Subcutaneous abdominal adipose tissue (tissue), 5 donors: ENCODE data around the gene ARHGAP15.

Source experiments
- H3K27ac ChIP-seq: one replicate; pipeline ENCODE4 v1.7.0; 2013; ENCODE audit warnings: low read depth, mild to moderate bottlenecking, inconsistent platforms, low read length, moderate library complexity
- H3K27me3 ChIP-seq, 5 donors: one replicate each; pipeline ENCODE4 v1.7.0; 2013; ENCODE audit warnings: low read length in 5 of 5, inconsistent platforms in 1 of 5; ENCODE audit not compliant: control insufficient read depth in 5 of 5, insufficient read depth in 4 of 5
- H3K36me3 ChIP-seq, 5 donors: one replicate each; pipeline ENCODE4 v1.7.0; 2013; ENCODE audit warnings: low read length in 5 of 5; ENCODE audit not compliant: control insufficient read depth in 5 of 5, insufficient read depth in 5 of 5
- H3K4me1 ChIP-seq, 5 donors: one replicate each; pipeline ENCODE4 v1.7.0; 2013; ENCODE audit warnings: low read length in 5 of 5, mild to moderate bottlenecking in 3 of 5, moderate library complexity in 1 of 5; ENCODE audit not compliant: control insufficient read depth in 5 of 5, insufficient read depth in 5 of 5
- H3K4me3 ChIP-seq, 5 donors: one replicate each; pipeline ENCODE4 v1.7.0; 2013; ENCODE audit warnings: low read length in 5 of 5, low read depth in 1 of 5
- H3K9ac ChIP-seq, 5 donors: one replicate each; pipeline ENCODE4 v1.7.0; 2013; ENCODE audit warnings: low read length in 5 of 5, mild to moderate bottlenecking in 4 of 5, moderate library complexity in 3 of 5
- H3K9me3 ChIP-seq, 5 donors: one replicate each; pipeline ENCODE4 v1.7.0; 2013; ENCODE audit warnings: low read length in 5 of 5; ENCODE audit not compliant: control insufficient read depth in 5 of 5
- donor health status: healthy.
- donor health status: healthy.
- donor health status: healthy.
- donor health status: healthy.
- donor health status: healthy.

The ARHGAP15 gene

GRCh38 chr2:143524119-143524553, 394.9 kb downstream of the ARHGAP15 start:
- Histone ChIP-seq H3K4me3 (peak overlapping the region in 1 of 5 donors; percentile 31), H3K9me3 (no peaks in the 10 kb centered on the region), H3K4me1 (peaks cover 0 to 33% (median 26%) of the 10 kb centered on the region in 5 donors), H3K27me3 (no peaks in the 10 kb centered on the region), H3K27ac (peak overlapping the region; percentile 12), H3K36me3 (no peaks in the 10 kb centered on the region), H3K9ac (peak overlapping the region in 1 of 5 donors; percentile 48)

GRCh38 chr2:143524559-143525401, 395.6 kb downstream of the ARHGAP15 start:
- Histone ChIP-seq H3K4me1 (peaks cover 0 to 33% (median 26%) of the 10 kb centered on the region in 5 donors), H3K4me3 (no peak overlapping the region), H3K27me3 (no peaks in the 10 kb centered on the region), H3K36me3 (no peaks in the 10 kb centered on the region), H3K27ac (peak overlapping the region; percentile 12), H3K9ac (no peak overlapping the region), H3K9me3 (no peaks in the 10 kb centered on the region)

GRCh38 chr2:143525402-143525860, 396.2 kb downstream of the ARHGAP15 start:
- Histone ChIP-seq H3K27me3 (no peaks in the 10 kb centered on the region), H3K27ac (no peak overlapping the region), H3K36me3 (no peaks in the 10 kb centered on the region), H3K4me1 (peaks cover 0 to 33% (median 26%) of the 10 kb centered on the region in 5 donors), H3K9me3 (no peaks in the 10 kb centered on the region), H3K9ac (peak overlapping the region in 1 of 5 donors; percentile 22), H3K4me3 (no peak overlapping the region)

- Histone ChIP-seq H3K4me1 (peaks cover 0 to 31% (median 26%) of the 10 kb centered on the region in 5 donors), H3K36me3 (no peaks in the 10 kb centered on the region), H3K27ac (no peak overlapping the region), H3K27me3 (no peaks in the 10 kb centered on the region), H3K4me3 (no peak overlapping the region), H3K9me3 (no peaks in the 10 kb centered on the region), H3K9ac (no peak overlapping the region)
These were observed 397.3 kb downstream of the ARHGAP15 start for GRCh38 chr2:143526498-143526897.

GRCh38 chr2:143528021-143528420, 398.8 kb downstream of the ARHGAP15 start:
- Histone ChIP-seq H3K27ac (no peak overlapping the region), H3K9me3 (no peaks in the 10 kb centered on the region), H3K27me3 (no peaks in the 10 kb centered on the region), H3K4me3 (no peak overlapping the region), H3K9ac (no peak overlapping the region), H3K4me1 (peaks cover 0 to 30% (median 26%) of the 10 kb centered on the region in 5 donors), H3K36me3 (no peaks in the 10 kb centered on the region)

GRCh38 chr2:143529118-143529720, 400.0 kb downstream of the ARHGAP15 start:
- Histone ChIP-seq H3K4me1 (peaks cover 0 to 23% (median 19%) of the 10 kb centered on the region in 5 donors), H3K4me3 (no peak overlapping the region), H3K27me3 (no peaks in the 10 kb centered on the region), H3K27ac (no peak overlapping the region), H3K36me3 (no peaks in the 10 kb centered on the region), H3K9me3 (no peaks in the 10 kb centered on the region), H3K9ac (no peak overlapping the region)

GRCh38 chr2:143530758-143531157, 401.5 kb downstream of the ARHGAP15 start:
- H3K27me3 ChIP-seq: no peaks in the 10 kb centered on the region
- H3K9ac ChIP-seq: no peak overlapping the region
- no peaks in the 10 kb centered on the region for H3K36me3 ChIP-seq
- H3K9me3 ChIP-seq: no peaks in the 10 kb centered on the region
- no peak overlapping the region for H3K27ac ChIP-seq
- no peak overlapping the region for H3K4me3 ChIP-seq
- peaks cover 0 to 7% (median 4%) of the 10 kb centered on the region in 5 donors for H3K4me1 ChIP-seq

GRCh38 chr2:143532061-143532460, 402.8 kb downstream of the ARHGAP15 start:
- Histone ChIP-seq H3K27ac (no peak overlapping the region), H3K27me3 (no peaks in the 10 kb centered on the region), H3K4me1 (no peaks in the 10 kb centered on the region), H3K9me3 (no peaks in the 10 kb centered on the region), H3K36me3 (no peaks in the 10 kb centered on the region), H3K4me3 (no peak overlapping the region), H3K9ac (no peak overlapping the region)

- Histone ChIP-seq H3K9ac (no peak overlapping the region), H3K4me1 (no peaks in the 10 kb centered on the region), H3K9me3 (no peaks in the 10 kb centered on the region), H3K4me3 (no peak overlapping the region), H3K27ac (no peak overlapping the region), H3K27me3 (no peaks in the 10 kb centered on the region), H3K36me3 (no peaks in the 10 kb centered on the region)
These were observed 404.6 kb downstream of the ARHGAP15 start for GRCh38 chr2:143533846-143534245.

GRCh38 chr2:143535802-143536201, 406.6 kb downstream of the ARHGAP15 start:
- no peaks in the 10 kb centered on the region for H3K27me3 ChIP-seq
- no peaks in the 10 kb centered on the region for H3K4me1 ChIP-seq
- no peak overlapping the region for H3K4me3 ChIP-seq
- no peak overlapping the region for H3K9ac ChIP-seq
- no peaks in the 10 kb centered on the region for H3K36me3 ChIP-seq
- H3K9me3 ChIP-seq: no peaks in the 10 kb centered on the region
- H3K27ac ChIP-seq: no peak overlapping the region
